BE2C (cell line): ENCODE data around the gene CLCA4.
"Not testable (repeated sequence)": the region's sequence is repeated elsewhere in the genome, so short reads cannot be mapped to it uniquely, and the experiment has no call there.

Source experiments
- DNase-seq: peaks from one replicate; pipeline ENCODE4 v3.0.0-alpha.2; 2020
- H3K27me3 ChIP-seq: fragments of 250-450 bp; sonication (Bioruptor Pico); 2 replicates; pipeline ENCODE4 v1.5.1; 2020; ENCODE audit warnings: mild to moderate bottlenecking
- H3K36me3 ChIP-seq: fragments of 250-450 bp; sonication (Bioruptor Pico); 2 replicates; pipeline ENCODE4 v1.5.1; 2020; ENCODE audit warnings: mild to moderate bottlenecking
- H3K4me1 ChIP-seq: fragments of 250-450 bp; sonication (Bioruptor Pico); 2 replicates; pipeline ENCODE4 v1.5.1; 2020
- H3K4me3 ChIP-seq: 2 replicates; pipeline ENCODE4 v1.5.1; 2011; ENCODE audit warnings: low read depth, low read length
- H3K9me3 ChIP-seq: fragments of 250-450 bp; sonication (Bioruptor Pico); 2 replicates; pipeline ENCODE4 v1.5.1; 2020
- CTCF ChIP-seq: IDR thresholded peaks from 2 replicates; pipeline ENCODE4 v1.5.1; 2012; ENCODE audit warnings: mild to moderate bottlenecking, low read depth, low read length

CLCA4 gene

GRCh38 chr1:86596741-86597290 lies 49.9 kb downstream of the CLCA4 start:
- Histone ChIP-seq H3K27me3 (no peaks in the 10 kb centered on the region), H3K36me3 (no peaks in the 10 kb centered on the region), H3K4me1 (no peaks in the 10 kb centered on the region), H3K9me3 (no peaks in the 10 kb centered on the region), H3K4me3 (no peak overlapping the region)
- TF ChIP-seq CTCF: no peak
- DNase-seq: no peak

GRCh38 chr1:86606080-86606479 lies 59.2 kb downstream of the CLCA4 start:
- not testable (repeated sequence) for H3K4me1 ChIP-seq, DNase-seq, H3K9me3 ChIP-seq

GRCh38 chr1:86616433-86616832 lies 69.6 kb downstream of the CLCA4 start:
- no peak for DNase-seq
- Histone ChIP-seq H3K36me3 (no peaks in the 10 kb centered on the region), H3K27me3 (no peaks in the 10 kb centered on the region), H3K4me1 (no peaks in the 10 kb centered on the region), H3K4me3 (no peak overlapping the region), H3K9me3 (no peaks in the 10 kb centered on the region)
- no peak for TF ChIP-seq CTCF

More at GRCh38 chr1:86606080-86606479, 59.2 kb downstream of the CLCA4 start:
- H3K27me3 ChIP-seq, H3K4me3 ChIP-seq, H3K36me3 ChIP-seq: not testable (repeated sequence)

- Histone ChIP-seq H3K4me1 (no peaks in the 10 kb centered on the region), H3K4me3 (no peak overlapping the region), H3K9me3 (no peaks in the 10 kb centered on the region), H3K27me3 (no peaks in the 10 kb centered on the region), H3K36me3 (no peaks in the 10 kb centered on the region)
- TF ChIP-seq CTCF: no peak
- DNase-seq: no peak
Measured at GRCh38 chr1:86616871-86617270, 70.0 kb downstream of the CLCA4 start.

GRCh38 chr1:86618358-86618757 lies 71.5 kb downstream of the CLCA4 start:
- no peak for TF ChIP-seq CTCF
- Histone ChIP-seq H3K9me3 (no peaks in the 10 kb centered on the region), H3K27me3 (no peaks in the 10 kb centered on the region), H3K4me3 (no peak overlapping the region), H3K4me1 (no peaks in the 10 kb centered on the region), H3K36me3 (no peaks in the 10 kb centered on the region)
- DNase-seq: no peak

GRCh38 chr1:86619313-86619712 lies 72.4 kb downstream of the CLCA4 start:
- no peak for TF ChIP-seq CTCF

GRCh38 chr1:86621286-86621685 lies 74.4 kb downstream of the CLCA4 start:
- no peaks in the 10 kb centered on the region for H3K4me1 ChIP-seq
- H3K27me3 ChIP-seq: no peaks in the 10 kb centered on the region
- H3K36me3 ChIP-seq: no peaks in the 10 kb centered on the region
- TF ChIP-seq CTCF: no peak
- H3K4me3 ChIP-seq: no peak overlapping the region
- no peaks in the 10 kb centered on the region for H3K9me3 ChIP-seq
- no peak for DNase-seq

More at GRCh38 chr1:86619313-86619712, 72.4 kb downstream of the CLCA4 start:
- no peak overlapping the region for H3K4me3 ChIP-seq
- no peak for DNase-seq
- no peaks in the 10 kb centered on the region for H3K36me3 ChIP-seq
- no peaks in the 10 kb centered on the region for H3K27me3 ChIP-seq
- H3K9me3 ChIP-seq: no peaks in the 10 kb centered on the region
- H3K4me1 ChIP-seq: no peaks in the 10 kb centered on the region
